Peyer's patch (tissue), 4 donors: ENCODE results near the gene LTBP1. TPM values are rescaled to one million over a fixed set of nuclear protein-coding genes. Genes with fewer than 3 reads are reported as not detected.
A peak's percentile ranks its signal among the peaks of the same experiment; 100 is the strongest.

Source experiments
- DNase-seq, 3 donors: peaks; one replicate each; pipeline ENCODE4 v3.0.0-alpha.2; 2017 to 2019
- H3K27ac ChIP-seq, 4 donors: fragments of 200-600 bp; sonication (generic); one replicate each; pipeline ENCODE4 v1.5.1; 2016 to 2019
- H3K27me3 ChIP-seq, 2 donors: fragments of 200-600 bp; sonication (generic); one replicate each; pipeline ENCODE4 v1.5.1; 2019
- H3K36me3 ChIP-seq, 3 donors: fragments of 200-600 bp; sonication (generic); one replicate each; pipeline ENCODE4 v1.5.1; 2016 to 2019
- H3K4me1 ChIP-seq, 4 donors: fragments of 200-600 bp; sonication (generic); one replicate each; pipeline ENCODE4 v1.5.1; 2016 to 2019
- H3K4me3 ChIP-seq, 4 donors: fragments of 200-600 bp; sonication (generic); 1 replicate in 3 of 4; 2 replicates in 1 of 4; pipeline ENCODE4 v1.5.1; 2016 to 2019; ENCODE audit warnings: mild to moderate bottlenecking in 1 of 4
- H3K9me3 ChIP-seq, 4 donors: fragments of 200-600 bp; sonication (generic); one replicate each; pipeline ENCODE4 v1.5.1; 2016 to 2019; ENCODE audit warnings: mild to moderate bottlenecking in 1 of 4
- CTCF ChIP-seq, 6 experiments: fragments of 450-650 bp in 4 of 6; fragments of 200-600 bp in 2 of 6; sonication (generic) in 1 of 6; IDR thresholded peaks; one replicate each; pipeline ENCODE4 v1.5.1; 2017 to 2019; ENCODE audit warnings: antibody characterized with exemption in 6 of 6, mild to moderate bottlenecking in 3 of 6, moderate library complexity in 1 of 6
- POLR2A ChIP-seq, 2 donors: fragments of 450-650 bp; IDR thresholded peaks; one replicate each; pipeline ENCODE4 v1.5.1; 2017; ENCODE audit warnings: antibody characterized with exemption in 2 of 2, mild to moderate bottlenecking in 2 of 2, moderate library complexity in 2 of 2
- total RNA-seq, 4 donors: library from RNA; depleted of rRNA; stranded (reverse); fragments of >200 nt; gene quantifications; one replicate each; pipeline ENCODE4 v1.1.0, GENCODE V29; 2016

LTBP1 gene
- total RNA-seq, 4 donors from 2014 or later: 8.6 to 23.1 (median 13.1) TPM

- Histone ChIP-seq H3K4me1 (no peaks in the 10 kb centered on the region), H3K4me3 (no peak overlapping the region), H3K9me3 (no peaks in the 10 kb centered on the region), H3K36me3 (no peaks in the 10 kb centered on the region), H3K27me3 (no peaks in the 10 kb centered on the region), H3K27ac (no peak overlapping the region)
- TF ChIP-seq CTCF (IDR thresholded peaks at IDR 0.05): no peak
- no peak for TF ChIP-seq POLR2A (IDR thresholded peaks at IDR 0.05)
- DNase-seq: no peak
These were observed 121.5 kb downstream of the LTBP1 start for GRCh38 chr2:33068261-33068660.

- Histone ChIP-seq H3K36me3 (no peaks in the 10 kb centered on the region), H3K27me3 (no peaks in the 10 kb centered on the region), H3K4me3 (no peak overlapping the region), H3K9me3 (no peaks in the 10 kb centered on the region), H3K27ac (peak overlapping the region in 1 of 4 donors; percentile 15), H3K4me1 (no peaks in the 10 kb centered on the region)
- TF ChIP-seq CTCF (IDR thresholded peaks at IDR 0.05): no peak
- TF ChIP-seq POLR2A (IDR thresholded peaks at IDR 0.05): no peak
- DNase-seq: peak in 1 of 3 donors; percentile 63
These were observed 123.3 kb downstream of the LTBP1 start for GRCh38 chr2:33069894-33070651.

GRCh38 chr2:33071591-33071990 is 124.8 kb downstream of the LTBP1 start:
- DNase-seq: no peak
- Histone ChIP-seq H3K36me3 (no peaks in the 10 kb centered on the region), H3K4me3 (no peak overlapping the region), H3K27ac (no peak overlapping the region), H3K27me3 (no peaks in the 10 kb centered on the region), H3K4me1 (no peaks in the 10 kb centered on the region), H3K9me3 (no peaks in the 10 kb centered on the region)
- no peak for TF ChIP-seq POLR2A (IDR thresholded peaks at IDR 0.05)
- no peak for TF ChIP-seq CTCF (IDR thresholded peaks at IDR 0.05)

GRCh38 chr2:33072614-33073013 is 125.9 kb downstream of the LTBP1 start:
- Histone ChIP-seq H3K27ac (no peak overlapping the region), H3K36me3 (no peaks in the 10 kb centered on the region), H3K4me3 (no peak overlapping the region), H3K9me3 (no peaks in the 10 kb centered on the region), H3K4me1 (no peaks in the 10 kb centered on the region), H3K27me3 (no peaks in the 10 kb centered on the region)
- no peak for DNase-seq
- TF ChIP-seq POLR2A (IDR thresholded peaks at IDR 0.05) (no peak), CTCF (IDR thresholded peaks at IDR 0.05) (no peak)

GRCh38 chr2:33073018-33073417 is 126.3 kb downstream of the LTBP1 start:
- no peak for DNase-seq

More at GRCh38 chr2:33073018-33073417, 126.3 kb downstream of the LTBP1 start:
- Histone ChIP-seq H3K9me3 (no peaks in the 10 kb centered on the region), H3K36me3 (no peaks in the 10 kb centered on the region), H3K27ac (no peak overlapping the region), H3K4me3 (no peak overlapping the region), H3K27me3 (no peaks in the 10 kb centered on the region), H3K4me1 (no peaks in the 10 kb centered on the region)
- no peak for TF ChIP-seq CTCF (IDR thresholded peaks at IDR 0.05)
- TF ChIP-seq POLR2A (IDR thresholded peaks at IDR 0.05): no peak
